IMR-90 (cell line): ENCODE data around the gene DNM2. TPM values are rescaled to one million over a fixed set of nuclear protein-coding genes. Genes with fewer than 3 reads are reported as not detected.
A peak's percentile ranks its signal among the peaks of the same experiment; 100 is the strongest.

Experiments
- ATAC-seq: fragments of 200-7000 bp; cut with Tn5 transposase; 2 replicates; pipeline ENCODE4 v1.9.1; 2020; ENCODE audit warnings: low read depth, mild to moderate bottlenecking, moderate library complexity
- BruUV-seq: library from RNA; stranded (reverse); fragments of 400-500 nt; replicated peaks from 2 replicates; lab custom pipeline; 2021; lab: Mats Ljungman, UMichigan
- CTCF ChIA-PET: fragments of 300-600 bp; formaldehyde crosslinking; extraction: SDS; loops from one replicate; lab custom pipeline; 2021; ENCODE audit warnings: antibody characterized with exemption; lab: Yijun Ruan, JAX
- POLR2A ChIA-PET: fragments of 300-600 bp; sonication (Branson Sonifier 250); formaldehyde crosslinking; loops from one replicate; lab custom pipeline; 2022; ENCODE audit warnings: antibody characterized with exemption; ENCODE audit not compliant: unreplicated experiment; lab: Charles Lee
- DNase-seq: peaks from one replicate; pipeline ENCODE4 v3.0.0; 2013
- H2AFZ ChIP-seq: replicated peaks from 2 replicates; pipeline ENCODE3; 2013; ENCODE audit warnings: low read length, mild to moderate bottlenecking; ENCODE audit not compliant: poor library complexity
- H2AK5ac ChIP-seq: 2 replicates; pipeline ENCODE4 v1.6.1; 2013; ENCODE audit warnings: low read depth, low read length, inconsistent platforms
- H2AK9ac ChIP-seq: replicated peaks from 2 replicates; pipeline ENCODE3; 2013; ENCODE audit warnings: mild to moderate bottlenecking, low read depth, low read length, moderate library complexity; ENCODE audit not compliant: poor library complexity
- H2BK120ac ChIP-seq: 2 replicates; pipeline ENCODE4 v1.6.1; 2013; ENCODE audit warnings: low read depth, low read length, inconsistent platforms
- H2BK15ac ChIP-seq: 3 replicates; pipeline ENCODE4 v1.6.1; 2013; ENCODE audit warnings: low read depth, low read length, inconsistent platforms
- H2BK20ac ChIP-seq: 2 replicates; pipeline ENCODE4 v1.6.1; 2013; ENCODE audit warnings: low read depth, mild to moderate bottlenecking, inconsistent platforms, low read length, moderate library complexity
- H2BK5ac ChIP-seq: 2 replicates; pipeline ENCODE4 v1.6.1; 2013; ENCODE audit warnings: mild to moderate bottlenecking, low read depth, low read length, inconsistent platforms; ENCODE audit not compliant: poor library complexity, severe bottlenecking
- H3K14ac ChIP-seq: replicated peaks from 2 replicates; pipeline ENCODE4 v1.6.1; 2013; ENCODE audit warnings: low read depth, low read length, inconsistent platforms
- H3K18ac ChIP-seq: 2 replicates; pipeline ENCODE4 v1.6.1; 2013; ENCODE audit warnings: low read depth, low read length, control low read depth
- H3K23ac ChIP-seq: 2 replicates; pipeline ENCODE4 v1.6.1; 2013; ENCODE audit warnings: low read depth, low read length, inconsistent platforms
- H3K27ac ChIP-seq: 2 replicates; pipeline ENCODE4 v1.5.1; 2013; ENCODE audit warnings: mild to moderate bottlenecking, control low read depth, low read length; ENCODE audit not compliant: insufficient read depth
- H3K27me3 ChIP-seq: 2 replicates; pipeline ENCODE4 v1.6.1; 2013; ENCODE audit warnings: low read length; ENCODE audit not compliant: control insufficient read depth, insufficient read depth
- H3K36me3 ChIP-seq: 2 replicates; pipeline ENCODE4 v1.6.1; 2013; ENCODE audit warnings: low read length, mixed read lengths; ENCODE audit not compliant: control insufficient read depth, insufficient read depth
- H3K4ac ChIP-seq: 2 replicates; pipeline ENCODE4 v1.6.1; 2013; ENCODE audit warnings: low read depth, low read length, inconsistent platforms
- H3K4me1 ChIP-seq: 2 replicates; pipeline ENCODE4 v1.6.1; 2013; ENCODE audit warnings: low read length, mixed read lengths; ENCODE audit not compliant: control insufficient read depth, insufficient read depth
- H3K4me2 ChIP-seq: 2 replicates; pipeline ENCODE4 v1.6.1; 2013; ENCODE audit warnings: low read depth, mild to moderate bottlenecking, control low read depth, low read length, moderate library complexity
- H3K4me3 ChIP-seq: 2 replicates; pipeline ENCODE4 v1.5.1; 2013; ENCODE audit warnings: low read depth, mild to moderate bottlenecking, control low read depth, low read length, moderate library complexity; ENCODE audit not compliant: insufficient read depth
- H3K56ac ChIP-seq: 2 replicates; pipeline ENCODE4 v1.6.1; 2013; ENCODE audit warnings: low read length, inconsistent platforms; ENCODE audit not compliant: insufficient read depth; ENCODE audit errors: extremely low read depth
- H3K79me1 ChIP-seq, 2 experiments: 2 replicates each; pipeline ENCODE4 v1.6.1; 2013; ENCODE audit warnings: low read length in 2 of 2, inconsistent platforms in 1 of 2, low read depth in 1 of 2
- H3K9ac ChIP-seq: 2 replicates; pipeline ENCODE4 v1.6.1; 2013; ENCODE audit warnings: low read depth, low read length, control low read depth
- H3K9me1 ChIP-seq: 2 replicates; pipeline ENCODE4 v1.6.1; 2013; ENCODE audit warnings: low read length, inconsistent platforms; ENCODE audit not compliant: insufficient read depth
- H3K9me3 ChIP-seq: 2 replicates; pipeline ENCODE4 v1.6.1; 2013; ENCODE audit warnings: low read length; ENCODE audit not compliant: control insufficient read depth, insufficient read depth
- H4K20me1 ChIP-seq: 2 replicates; pipeline ENCODE4 v1.6.1; 2013; ENCODE audit warnings: low read length, inconsistent platforms; ENCODE audit not compliant: insufficient read depth
- H4K5ac ChIP-seq: 2 replicates; pipeline ENCODE4 v1.6.1; 2013; ENCODE audit warnings: mild to moderate bottlenecking, low read depth, low read length, control low read depth
- H4K8ac ChIP-seq, 2 experiments: 2 replicates each; pipeline ENCODE4 v1.6.1; 2013; ENCODE audit warnings: low read depth in 2 of 2, low read length in 2 of 2, control low read depth in 1 of 2, inconsistent platforms in 1 of 2
- H4K91ac ChIP-seq: 2 replicates; pipeline ENCODE4 v1.6.1; 2013; ENCODE audit warnings: low read depth, low read length, inconsistent platforms; ENCODE audit not compliant: insufficient read depth
- BHLHE40 ChIP-seq: fragments of 150-350 bp; IDR thresholded peaks from 2 replicates; pipeline ENCODE4 v1.6.1; 2016; ENCODE audit warnings: mild to moderate bottlenecking, low read depth, low read length
- CEBPB ChIP-seq: IDR thresholded peaks from 2 replicates; pipeline ENCODE4 v1.6.1; 2012; ENCODE audit warnings: low read depth, low read length, improper control_type of control experiment
- CHD1 ChIP-seq: IDR thresholded peaks from 2 replicates; pipeline ENCODE4 v1.6.1; 2012; ENCODE audit warnings: low read depth, low read length, improper control_type of control experiment
- FOS ChIP-seq: fragments of 150-350 bp; IDR thresholded peaks from 2 replicates; pipeline ENCODE4 v1.6.1; 2016; ENCODE audit warnings: low read depth, low read length
- MAFK ChIP-seq: IDR thresholded peaks from 2 replicates; pipeline ENCODE4 v1.6.1; 2012; ENCODE audit warnings: low read depth, low read length, improper control_type of control experiment
- MAZ ChIP-seq: IDR thresholded peaks from 2 replicates; pipeline ENCODE4 v1.6.1; 2012; ENCODE audit warnings: low read depth, mild to moderate bottlenecking, low read length, improper control_type of control experiment, moderate library complexity, borderline replicate concordance
- NFE2L2 ChIP-seq: fragments of 150-350 bp; IDR thresholded peaks from 2 replicates; pipeline ENCODE4 v1.6.1; 2016; ENCODE audit warnings: low read depth, mild to moderate bottlenecking, low read length
- RAD21 ChIP-seq: IDR thresholded peaks from 2 replicates; pipeline ENCODE4 v1.6.1; 2012; ENCODE audit warnings: low read length, improper control_type of control experiment
- RCOR1 ChIP-seq: IDR thresholded peaks from 2 replicates; pipeline ENCODE4 v1.6.1; 2012; ENCODE audit warnings: mild to moderate bottlenecking, low read length, improper control_type of control experiment; ENCODE audit not compliant: insufficient replicate concordance
- SMC3 ChIP-seq: fragments of 150-350 bp; IDR thresholded peaks from 2 replicates; pipeline ENCODE4 v1.6.1; 2016; ENCODE audit warnings: low read depth, mild to moderate bottlenecking, antibody characterized with exemption, low read length, moderate library complexity
- WGBS, 2 experiments: methylation state at CpG; one replicate each; pipeline versions ENCODE4 v1.1.5 to v1.1.7; 2013; ENCODE audit warnings: missing lambda C conversion rate in 2 of 2; ENCODE audit not compliant: insufficient read length in 1 of 2; ENCODE audit errors: extremely low coverage in 2 of 2; 5-methylcytosine and 5-hydroxymethylcytosine counted together
- dilution Hi-C: fragments of 300-500 bp; cut with HindIII; formaldehyde crosslinking; loops from one replicate; pipeline ENCODE4 v1.14.3; 2018; ENCODE audit warnings: low sequenced_read_pairs; ENCODE audit not compliant: unreplicated experiment
- in situ Hi-C: fragments of 300-500 bp; cut with MboI; formaldehyde crosslinking; loops from 3 replicates; pipeline ENCODE4 v1.14.3; 2019; ENCODE audit warnings: low sequenced_read_pairs, inconsistent platforms, mixed read lengths
- intact Hi-C: fragments of 100-400 bp; cut with micrococcal nuclease; formaldehyde crosslinking; loops from 2 replicates; pipeline ENCODE4 v1.10.0; 2022
- polyA plus RNA-seq, 3 experiments: library from polyadenylated mRNA; depleted of rRNA; stranded (reverse); fragments of >200 nt; gene quantifications; 2 replicates each; pipeline ENCODE4 v1.2.3, GENCODE V29; 2012; ENCODE audit warnings: low replicate concordance in 1 of 3
- total RNA-seq: library from RNA; depleted of rRNA; stranded (reverse); fragments of >200 nt; gene quantifications from 2 replicates; pipeline ENCODE4 v1.2.3, GENCODE V29; 2012
- TF ChIP-seq, protein P1 (sequence below): conservative IDR thresholded peaks from 2 replicates; pipeline ENCODE4 v1.5.1; 2012; ENCODE audit warnings: mild to moderate bottlenecking, low read depth, low read length, improper control_type of control experiment
- TF ChIP-seq, protein P2 (sequence below): fragments of 150-350 bp; IDR thresholded peaks from 2 replicates; pipeline ENCODE4 v1.6.1; 2017; ENCODE audit warnings: mild to moderate bottlenecking, antibody characterized with exemption, low read length, low read depth
- TF ChIP-seq, protein P3 (sequence below): fragments of 150-350 bp; IDR thresholded peaks from 2 replicates; pipeline ENCODE4 v1.6.1; 2016; ENCODE audit warnings: low read depth, mild to moderate bottlenecking, low read length, moderate library complexity, borderline replicate concordance

The DNM2 gene
- total and polyA plus RNA-seq, 2 of the 4 experiments (the other 2 are of a cell fraction), result 55.6 to 74.2 TPM

DNA sequence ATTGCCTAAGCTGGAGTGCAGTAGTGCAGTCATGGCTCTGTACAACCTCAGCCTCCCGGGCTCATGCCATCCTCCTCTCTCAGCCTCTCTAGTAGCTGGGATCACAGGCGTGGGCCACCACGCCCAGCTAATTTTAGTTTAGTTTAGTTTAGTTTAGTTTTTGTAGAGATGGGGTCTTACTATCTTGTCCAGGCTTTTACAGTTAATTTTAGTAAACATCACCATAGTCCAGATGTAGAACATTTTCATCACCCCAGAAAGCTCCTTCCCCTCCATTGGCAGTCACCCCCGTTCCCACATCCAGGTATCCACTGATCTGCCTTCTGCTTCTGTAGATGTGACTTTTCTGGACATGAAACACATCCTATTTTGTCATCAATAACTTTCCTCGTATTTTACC is 41.1 kb downstream of the DNM2 start:
- in situ Hi-C loops (no loop called here), intact Hi-C loops (no loop called here), dilution Hi-C loops (no loop called here)
- Histone ChIP-seq H3K4ac (no peak overlapping the region), H4K8ac (no peak overlapping the region), H3K4me2 (no peak overlapping the region), H3K4me1 (no peaks in the 10 kb centered on the region; the same call in 1 of the 2 replicates), H3K9ac (no peak overlapping the region), H3K9me3 (no peaks in the 10 kb centered on the region), H3K4me3 (no peak overlapping the region), H2AK9ac (no peak overlapping the region), H3K23ac (no peak overlapping the region), H4K5ac (no peak overlapping the region), H3K9me1 (peaks cover 24% of the 10 kb centered on the region), H3K27ac (no peak overlapping the region), H3K18ac (no peak overlapping the region), H2BK20ac (no peak overlapping the region), H2BK120ac (no peak overlapping the region), H4K20me1 (peaks cover 66% of the 10 kb centered on the region), H4K91ac (no peak overlapping the region), H2BK5ac (no peak overlapping the region), H3K56ac (0 out of 2 replicates have a peak overlapping the region, but pooled peaks have one; percentile 6), H2AK5ac (no peak overlapping the region), H3K27me3 (no peaks in the 10 kb centered on the region), H2BK15ac (no peak overlapping the region), H2AFZ (no peak overlapping the region), H3K36me3 (peaks cover 17% of the 10 kb centered on the region), H3K79me1 (peaks cover 24 to 88% of the 10 kb centered on the region in 2 experiments), H3K14ac (no peak overlapping the region)
- 100% methylated on average over 1 of the region's 5 CpGs; no CpG with 5 or more reads in 1 of the 2 experiments for WGBS, 2 experiments
- POLR2A ChIA-PET, result no interaction called here
- TF ChIP-seq FOS (no peak), SMC3 (no peak), MAFK (no peak), BHLHE40 (no peak), RAD21 (no peak), NFE2L2 (no peak), CEBPB (no peak), CHD1 (no peak), RCOR1 (no peak), MAZ (no peak)
- TF ChIP-seq, protein P1, sequence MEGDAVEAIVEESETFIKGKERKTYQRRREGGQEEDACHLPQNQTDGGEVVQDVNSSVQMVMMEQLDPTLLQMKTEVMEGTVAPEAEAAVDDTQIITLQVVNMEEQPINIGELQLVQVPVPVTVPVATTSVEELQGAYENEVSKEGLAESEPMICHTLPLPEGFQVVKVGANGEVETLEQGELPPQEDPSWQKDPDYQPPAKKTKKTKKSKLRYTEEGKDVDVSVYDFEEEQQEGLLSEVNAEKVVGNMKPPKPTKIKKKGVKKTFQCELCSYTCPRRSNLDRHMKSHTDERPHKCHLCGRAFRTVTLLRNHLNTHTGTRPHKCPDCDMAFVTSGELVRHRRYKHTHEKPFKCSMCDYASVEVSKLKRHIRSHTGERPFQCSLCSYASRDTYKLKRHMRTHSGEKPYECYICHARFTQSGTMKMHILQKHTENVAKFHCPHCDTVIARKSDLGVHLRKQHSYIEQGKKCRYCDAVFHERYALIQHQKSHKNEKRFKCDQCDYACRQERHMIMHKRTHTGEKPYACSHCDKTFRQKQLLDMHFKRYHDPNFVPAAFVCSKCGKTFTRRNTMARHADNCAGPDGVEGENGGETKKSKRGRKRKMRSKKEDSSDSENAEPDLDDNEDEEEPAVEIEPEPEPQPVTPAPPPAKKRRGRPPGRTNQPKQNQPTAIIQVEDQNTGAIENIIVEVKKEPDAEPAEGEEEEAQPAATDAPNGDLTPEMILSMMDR, result no peak
- TF ChIP-seq, protein P2, sequence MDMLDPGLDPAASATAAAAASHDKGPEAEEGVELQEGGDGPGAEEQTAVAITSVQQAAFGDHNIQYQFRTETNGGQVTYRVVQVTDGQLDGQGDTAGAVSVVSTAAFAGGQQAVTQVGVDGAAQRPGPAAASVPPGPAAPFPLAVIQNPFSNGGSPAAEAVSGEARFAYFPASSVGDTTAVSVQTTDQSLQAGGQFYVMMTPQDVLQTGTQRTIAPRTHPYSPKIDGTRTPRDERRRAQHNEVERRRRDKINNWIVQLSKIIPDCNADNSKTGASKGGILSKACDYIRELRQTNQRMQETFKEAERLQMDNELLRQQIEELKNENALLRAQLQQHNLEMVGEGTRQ, result no peak
- TF ChIP-seq, protein P3, sequence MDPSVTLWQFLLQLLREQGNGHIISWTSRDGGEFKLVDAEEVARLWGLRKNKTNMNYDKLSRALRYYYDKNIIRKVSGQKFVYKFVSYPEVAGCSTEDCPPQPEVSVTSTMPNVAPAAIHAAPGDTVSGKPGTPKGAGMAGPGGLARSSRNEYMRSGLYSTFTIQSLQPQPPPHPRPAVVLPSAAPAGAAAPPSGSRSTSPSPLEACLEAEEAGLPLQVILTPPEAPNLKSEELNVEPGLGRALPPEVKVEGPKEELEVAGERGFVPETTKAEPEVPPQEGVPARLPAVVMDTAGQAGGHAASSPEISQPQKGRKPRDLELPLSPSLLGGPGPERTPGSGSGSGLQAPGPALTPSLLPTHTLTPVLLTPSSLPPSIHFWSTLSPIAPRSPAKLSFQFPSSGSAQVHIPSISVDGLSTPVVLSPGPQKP, result no peak
- no TSS peak for BruUV-seq
- ATAC-seq (no peak), DNase-seq (no peak)
- CTCF ChIA-PET, result interaction anchor here (0.6 kb wide), 1 partner anchor 29 kb away, joined by 3 read pairs; no protein-coding TSS in a partner anchor
